Astrocyte (in vitro differentiated cells and primary cell): Measurements from ENCODE around the gene CENPS. TPM values are rescaled to one million over a fixed set of nuclear protein-coding genes. Genes with fewer than 3 reads are reported as not detected.
A peak's percentile ranks its signal among the peaks of the same experiment; 100 is the strongest.
"Not testable (repeated sequence)": the region's sequence is repeated elsewhere in the genome, so short reads cannot be mapped to it uniquely, and the experiment has no call there.

ENCODE experiments used
- DNase-seq: peaks from one replicate; pipeline ENCODE4 v3.0.0-alpha.2; 2010; ENCODE audit warnings: low read depth
- FAIRE-seq: peaks from 2 replicates; lab custom pipeline; 2011; peaks lifted over from hg19 to GRCh38; lab: Jason Lieb, UNC
- H2AFZ ChIP-seq: 2 replicates; pipeline ENCODE4 v1.6.0; 2012; ENCODE audit warnings: low read depth, low read length, inconsistent platforms
- H3K27ac ChIP-seq: 2 replicates; pipeline ENCODE4 v1.5.1; 2011; ENCODE audit warnings: low read depth, low read length, inconsistent platforms
- H3K27me3 ChIP-seq: 2 replicates; pipeline ENCODE4 v1.6.0; 2011; ENCODE audit warnings: low read length, inconsistent platforms; ENCODE audit not compliant: insufficient read depth
- H3K36me3 ChIP-seq: 2 replicates; pipeline ENCODE4 v1.5.1; 2011; ENCODE audit warnings: low read length, inconsistent platforms; ENCODE audit not compliant: insufficient read depth
- H3K4me1 ChIP-seq: 2 replicates; pipeline ENCODE4 v1.5.1; 2011; ENCODE audit warnings: low read length, inconsistent platforms; ENCODE audit not compliant: insufficient read depth
- H3K4me2 ChIP-seq: 2 replicates; pipeline ENCODE4 v1.6.0; 2012; ENCODE audit warnings: low read length, inconsistent platforms
- H3K4me3 ChIP-seq: 2 replicates; pipeline ENCODE4 v1.5.1; 2011; ENCODE audit warnings: low read depth, mild to moderate bottlenecking, low read length, inconsistent platforms; ENCODE audit not compliant: insufficient read depth
- H3K79me2 ChIP-seq: 2 replicates; pipeline ENCODE4 v1.6.0; 2012; ENCODE audit warnings: mild to moderate bottlenecking, low read length, inconsistent platforms; ENCODE audit not compliant: insufficient read depth
- H3K9ac ChIP-seq: 2 replicates; pipeline ENCODE4 v1.6.0; 2012; ENCODE audit warnings: mild to moderate bottlenecking, low read length, inconsistent platforms
- H3K9me3 ChIP-seq: 2 replicates; pipeline ENCODE4 v1.5.1; 2012; ENCODE audit warnings: low read depth, mild to moderate bottlenecking, low read length, inconsistent platforms; ENCODE audit not compliant: insufficient read depth
- H4K20me1 ChIP-seq: 2 replicates; pipeline ENCODE4 v1.6.0; 2012; ENCODE audit warnings: low read length, inconsistent platforms; ENCODE audit not compliant: insufficient read depth
- H3K27ac Mint-ChIP-seq: one replicate; pipeline ENCODE4 v1.8.0; 2021; ENCODE audit warnings: mild to moderate bottlenecking, mixed read lengths; ENCODE audit not compliant: unreplicated experiment
- H3K27me3 Mint-ChIP-seq: one replicate; pipeline ENCODE4 v1.8.0; 2021; ENCODE audit warnings: low read depth, mixed read lengths; ENCODE audit not compliant: unreplicated experiment
- H3K36me3 Mint-ChIP-seq: one replicate; pipeline ENCODE4 v1.8.0; 2021; ENCODE audit warnings: low read depth, mixed read lengths; ENCODE audit not compliant: unreplicated experiment
- H3K4me1 Mint-ChIP-seq: one replicate; pipeline ENCODE4 v1.8.0; 2021; ENCODE audit warnings: low read depth, mixed read lengths; ENCODE audit not compliant: unreplicated experiment
- H3K4me3 Mint-ChIP-seq: one replicate; pipeline ENCODE4 v1.8.0; 2021; ENCODE audit warnings: mild to moderate bottlenecking, moderate library complexity, mixed read lengths; ENCODE audit not compliant: unreplicated experiment
- H3K9me3 Mint-ChIP-seq: one replicate; pipeline ENCODE4 v1.8.0; 2021; ENCODE audit warnings: mild to moderate bottlenecking, mixed read lengths; ENCODE audit not compliant: unreplicated experiment
- EZH2 ChIP-seq: IDR thresholded peaks from 2 replicates; pipeline ENCODE4 v1.6.1; 2012; ENCODE audit warnings: mild to moderate bottlenecking, low read length, inconsistent platforms; ENCODE audit not compliant: insufficient read depth
- total RNA-seq: library from RNA; stranded (reverse); gene quantifications from 2 replicates; pipeline ENCODE4 v1.2.1, GENCODE V29; 2021
- TF ChIP-seq, protein P1 (sequence below): IDR thresholded peaks from 2 replicates; pipeline ENCODE4 v1.5.1; 2011; ENCODE audit warnings: low read depth, mild to moderate bottlenecking, inconsistent platforms, low read length, moderate library complexity; ENCODE audit not compliant: insufficient read depth

CENPS gene
- total RNA-seq, 1 donor from 2014 or later: 9.0 TPM

DNA sequence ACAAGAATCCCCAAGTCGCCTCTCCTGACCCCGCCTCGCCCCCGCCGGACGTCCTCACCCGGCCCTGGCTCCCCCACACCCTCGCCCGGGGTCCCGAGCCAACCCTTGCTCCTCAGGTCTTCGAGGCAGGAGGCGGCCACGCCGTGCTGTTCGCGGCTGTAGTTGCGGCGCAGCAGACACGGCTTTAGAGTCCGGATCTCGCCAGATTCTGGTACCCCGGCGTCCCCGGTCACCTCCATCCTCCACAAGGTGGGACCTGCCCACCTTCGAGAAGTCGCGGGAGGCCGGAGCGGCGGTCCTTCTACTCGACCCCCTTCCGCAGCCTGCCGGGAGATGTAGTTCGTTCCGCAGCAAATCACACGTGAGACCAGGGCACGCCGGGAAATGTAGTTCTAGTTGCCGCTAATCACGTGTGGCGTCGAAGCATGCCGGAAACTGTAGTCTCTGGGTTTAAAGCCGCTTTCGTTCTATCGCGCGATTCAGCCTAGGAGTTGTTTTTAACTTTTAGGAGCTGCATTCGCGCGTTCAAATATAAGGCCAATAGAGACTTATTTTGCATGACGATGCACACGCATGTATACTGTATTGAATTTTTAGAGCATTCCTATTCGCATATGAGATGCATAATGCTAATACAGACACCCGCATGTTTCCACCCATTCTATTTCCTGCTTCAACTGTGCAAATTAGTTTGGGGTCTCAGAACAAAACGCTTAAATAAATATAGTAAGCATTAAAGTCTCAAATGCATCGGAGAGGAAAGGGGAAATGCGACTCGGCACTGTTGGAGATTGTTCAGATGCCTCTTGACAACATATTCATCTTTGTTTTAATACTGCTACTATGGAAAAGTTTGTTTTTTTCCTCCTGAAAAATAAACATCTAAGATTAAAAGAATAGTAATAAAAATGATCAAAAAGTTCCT is 42.2 kb downstream of the CENPS start, which contains the start of gene DFFA:
TSS of gene DFFA (minus strand) at position 310 of the 925 bp plus-strand sequence. CDS start at position 239, 71 bp downstream.
- Mint-ChIP-seq H3K9me3 (no peaks in the 10 kb centered on the region), H3K4me3 (peak within 1 kb of the TSS; percentile 96), H3K27me3 (no peaks in the 10 kb centered on the region), H3K36me3 (no peaks in the 10 kb centered on the region), H3K4me1 (peaks cover 8% of the 10 kb centered on the region), H3K27ac (peak within 1 kb of the TSS; percentile 80)
- peaks cover 35% of the 10 kb centered on the region for H3K79me2 ChIP-seq
- H3K4me2 ChIP-seq: peak within 1 kb of the TSS; percentile 94
- peak within 1 kb of the TSS; percentile 76 for H3K4me3 ChIP-seq
- peaks cover 9% of the 10 kb centered on the region for H3K4me1 ChIP-seq
- TF ChIP-seq, protein P1, sequence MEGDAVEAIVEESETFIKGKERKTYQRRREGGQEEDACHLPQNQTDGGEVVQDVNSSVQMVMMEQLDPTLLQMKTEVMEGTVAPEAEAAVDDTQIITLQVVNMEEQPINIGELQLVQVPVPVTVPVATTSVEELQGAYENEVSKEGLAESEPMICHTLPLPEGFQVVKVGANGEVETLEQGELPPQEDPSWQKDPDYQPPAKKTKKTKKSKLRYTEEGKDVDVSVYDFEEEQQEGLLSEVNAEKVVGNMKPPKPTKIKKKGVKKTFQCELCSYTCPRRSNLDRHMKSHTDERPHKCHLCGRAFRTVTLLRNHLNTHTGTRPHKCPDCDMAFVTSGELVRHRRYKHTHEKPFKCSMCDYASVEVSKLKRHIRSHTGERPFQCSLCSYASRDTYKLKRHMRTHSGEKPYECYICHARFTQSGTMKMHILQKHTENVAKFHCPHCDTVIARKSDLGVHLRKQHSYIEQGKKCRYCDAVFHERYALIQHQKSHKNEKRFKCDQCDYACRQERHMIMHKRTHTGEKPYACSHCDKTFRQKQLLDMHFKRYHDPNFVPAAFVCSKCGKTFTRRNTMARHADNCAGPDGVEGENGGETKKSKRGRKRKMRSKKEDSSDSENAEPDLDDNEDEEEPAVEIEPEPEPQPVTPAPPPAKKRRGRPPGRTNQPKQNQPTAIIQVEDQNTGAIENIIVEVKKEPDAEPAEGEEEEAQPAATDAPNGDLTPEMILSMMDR: no peak
- no peak for TF ChIP-seq EZH2
- H3K9me3 ChIP-seq: no peaks in the 10 kb centered on the region
- peaks cover 8% of the 10 kb centered on the region for H3K36me3 ChIP-seq
- no peaks in the 10 kb centered on the region for H3K27me3 ChIP-seq
- H3K27ac ChIP-seq: peak within 1 kb of the TSS; percentile 31
- FAIRE-seq (no peak), DNase-seq (peak; percentile 91)
- peak within 1 kb of the TSS; percentile 91 for H2AFZ ChIP-seq
- H3K9ac ChIP-seq: peak within 1 kb of the TSS; percentile 81
- peaks cover 3% of the 10 kb centered on the region for H4K20me1 ChIP-seq

DNA sequence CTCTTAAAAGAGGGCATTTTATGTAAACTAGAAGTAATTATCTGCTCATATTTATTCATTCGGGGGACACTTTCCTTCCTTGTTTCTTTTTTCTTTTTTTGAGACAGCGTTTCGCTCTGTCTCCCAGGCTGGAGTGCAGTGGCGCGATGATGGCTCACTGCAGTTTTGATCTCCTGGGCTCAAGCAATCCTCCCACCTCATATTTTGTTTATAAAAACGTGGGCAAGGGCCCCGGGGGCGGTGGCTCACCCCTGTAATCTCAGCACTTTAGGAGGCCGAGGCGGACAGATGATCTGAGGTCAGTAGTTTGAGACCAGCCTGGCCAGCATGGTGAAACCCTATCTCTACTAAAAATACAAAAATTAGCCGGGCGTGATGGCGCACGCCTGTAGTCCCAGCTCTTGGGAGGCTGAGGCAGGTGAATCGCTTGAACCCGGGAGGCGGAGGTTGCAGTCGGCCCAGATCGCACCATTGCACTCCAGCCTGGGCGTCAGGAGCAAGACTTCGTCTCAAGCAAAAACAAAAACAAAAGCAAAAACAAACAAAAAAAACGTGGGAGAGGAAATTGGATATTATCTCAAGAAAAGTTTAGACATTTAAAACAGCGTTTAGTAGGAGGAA is 43.0 kb downstream of the CENPS start:
- no peak for DNase-seq
- Histone ChIP-seq H3K27me3 (no peaks in the 10 kb centered on the region), H3K27ac (no peak overlapping the region), H4K20me1 (peaks cover 4% of the 10 kb centered on the region), H3K9ac (no peak overlapping the region), H3K4me2 (no peak overlapping the region), H3K79me2 (peaks cover 42% of the 10 kb centered on the region), H3K36me3 (peaks cover 8% of the 10 kb centered on the region), H2AFZ (no peak overlapping the region), H3K9me3 (no peaks in the 10 kb centered on the region), H3K4me1 (peaks cover 9% of the 10 kb centered on the region), H3K4me3 (no peak overlapping the region)
- Mint-ChIP-seq H3K4me1 (peaks cover 8% of the 10 kb centered on the region), H3K27me3 (no peaks in the 10 kb centered on the region), H3K36me3 (no peaks in the 10 kb centered on the region), H3K4me3 (peak overlapping the region; percentile 96), H3K27ac (peak overlapping the region; percentile 34), H3K9me3 (no peaks in the 10 kb centered on the region)
- TF ChIP-seq, protein P1: no peak
- no peak for TF ChIP-seq EZH2
- no peak for FAIRE-seq

DNA sequence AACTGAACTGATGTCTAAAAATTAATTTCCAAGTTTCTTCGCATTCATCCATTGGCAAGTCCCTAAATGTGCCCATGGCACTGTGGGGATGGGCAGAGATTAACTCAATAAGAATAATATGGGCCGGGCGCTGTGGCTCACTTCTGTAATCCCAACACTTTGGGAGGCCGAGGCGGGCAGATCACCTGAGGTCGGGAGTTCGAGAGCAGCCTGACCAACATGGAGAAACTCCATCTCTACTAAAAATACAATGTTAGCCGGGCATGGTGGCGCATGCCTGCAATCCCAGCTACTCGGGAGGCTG is 44.0 kb downstream of the CENPS start:
- not testable (repeated sequence) for H3K9me3 Mint-ChIP-seq, H4K20me1 ChIP-seq, H3K9me3 ChIP-seq, H3K9ac ChIP-seq, H3K4me1 ChIP-seq, H3K36me3 Mint-ChIP-seq, H3K27ac ChIP-seq, DNase-seq, H3K36me3 ChIP-seq, H3K4me1 Mint-ChIP-seq, H3K27me3 Mint-ChIP-seq, H3K27me3 ChIP-seq, FAIRE-seq
- H3K79me2 ChIP-seq: peaks cover 52% of the 10 kb centered on the region
- Mint-ChIP-seq H3K4me3 (peak overlapping the region; percentile 87), H3K27ac (peak overlapping the region; percentile 53)
- H3K4me2 ChIP-seq: peak overlapping the region; percentile 99
- H3K4me3 ChIP-seq: peak overlapping the region; percentile 92
- H2AFZ ChIP-seq: peak overlapping the region; percentile 90
